ENCODE data around the gene ATXN7L3B.

DNA sequence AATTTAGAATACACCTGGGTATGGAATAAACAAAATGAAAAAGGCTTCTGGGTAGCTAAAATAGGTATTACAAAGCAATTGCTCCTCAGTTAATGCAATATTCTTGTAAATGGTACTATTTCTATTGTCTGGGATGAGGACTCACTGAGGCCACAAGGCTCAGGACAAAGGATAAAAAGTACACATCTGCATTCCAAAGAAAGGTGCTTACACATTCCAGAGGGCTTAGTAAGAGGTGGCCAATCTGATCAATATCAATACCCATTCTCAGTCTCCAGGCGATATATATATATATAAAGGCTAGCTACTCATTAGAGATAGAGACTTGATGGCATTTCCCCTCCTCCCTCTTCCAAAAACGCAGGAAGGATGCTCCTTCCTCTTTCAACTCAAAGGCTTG lies 43.8 kb downstream of the ATXN7L3B start:
- TF ChIP-seq CTCF (conservative IDR thresholded peaks at IDR 0.05) (no peak), ZFX (IDR thresholded peaks at IDR 0.05) (no peak)
